Common myeloid progenitor, CD34-positive (primary cell): Measurements from ENCODE around the gene RABGGTA.

Experiments
- CTCF ChIA-PET: fragments of 350-600 bp; sonication (Branson Sonifier 250); formaldehyde crosslinking; loops from one replicate; lab custom pipeline; 2021; ENCODE audit warnings: antibody characterized with exemption; lab: Charles Lee
- POLR2A ChIA-PET: fragments of 350-600 bp; sonication (Branson Sonifier 250); formaldehyde crosslinking; loops from one replicate; lab custom pipeline; 2021; ENCODE audit warnings: antibody characterized with exemption; lab: Charles Lee
- DNase-seq, 3 donors: peaks; one replicate each; pipeline versions ENCODE4 v3.0.0 to v3.0.0-alpha.2; 2013
- H3K27ac ChIP-seq, 2 experiments: 1 replicate in 1 of 2; 2 replicates in 1 of 2; pipeline ENCODE4 v1.7.0; 2013; ENCODE audit warnings: inconsistent platforms in 2 of 2, low read length in 2 of 2, mild to moderate bottlenecking in 2 of 2, low read depth in 1 of 2, moderate library complexity in 1 of 2; ENCODE audit not compliant: severe bottlenecking in 2 of 2, insufficient read depth in 1 of 2, poor library complexity in 1 of 2
- H3K27me3 ChIP-seq, 5 experiments: replicated peaks in 2 of 5; 1 replicate in 3 of 5; 2 replicates in 2 of 5; pipeline versions ENCODE4 v1.6.1 to v1.7.0; 2013; ENCODE audit warnings: low read length in 4 of 5, mild to moderate bottlenecking in 2 of 5, moderate library complexity in 2 of 5, inconsistent platforms in 1 of 5; ENCODE audit not compliant: insufficient read depth in 5 of 5, control insufficient read depth in 4 of 5
- H3K36me3 ChIP-seq, 4 experiments: 1 replicate in 2 of 4; 2 replicates in 2 of 4; pipeline versions ENCODE4 v1.6.1 to v1.7.0; 2013; ENCODE audit warnings: low read length in 3 of 4, control low read depth in 1 of 4, mild to moderate bottlenecking in 1 of 4; ENCODE audit not compliant: control insufficient read depth in 4 of 4, insufficient read depth in 4 of 4
- H3K4me1 ChIP-seq, 4 experiments: 1 replicate in 3 of 4; 2 replicates in 1 of 4; pipeline versions ENCODE4 v1.6.1 to v1.7.1; 2013; ENCODE audit warnings: low read length in 3 of 4, mild to moderate bottlenecking in 3 of 4, control low read depth in 1 of 4, inconsistent platforms in 1 of 4, moderate library complexity in 1 of 4; ENCODE audit not compliant: control insufficient read depth in 4 of 4, insufficient read depth in 4 of 4; ENCODE audit errors: control extremely low read depth in 1 of 4
- H3K4me3 ChIP-seq, 7 experiments: 1 replicate in 4 of 7; 2 replicates in 3 of 7; pipeline versions ENCODE4 v1.5.1 to v1.7.0; 2013; ENCODE audit warnings: mild to moderate bottlenecking in 7 of 7, low read length in 6 of 7, moderate library complexity in 6 of 7, inconsistent platforms in 2 of 7, low read depth in 2 of 7, control low read depth in 1 of 7; ENCODE audit not compliant: insufficient read depth in 4 of 7, control insufficient read depth in 1 of 7; ENCODE audit errors: extremely low read depth in 1 of 7
- H3K9me3 ChIP-seq, 5 experiments: 1 replicate in 4 of 5; 2 replicates in 1 of 5; pipeline versions ENCODE4 v1.6.1 to v1.7.1; 2013; ENCODE audit warnings: low read length in 4 of 5, mild to moderate bottlenecking in 2 of 5, inconsistent platforms in 1 of 5, low read depth in 1 of 5, moderate library complexity in 1 of 5; ENCODE audit not compliant: control insufficient read depth in 4 of 5, insufficient read depth in 2 of 5; ENCODE audit errors: control extremely low read depth in 1 of 5
- WGBS: methylation state at CpG from one replicate; pipeline ENCODE4 v1.1.5; 2013; ENCODE audit not compliant: insufficient coverage; 5-methylcytosine and 5-hydroxymethylcytosine counted together

RABGGTA gene

GRCh38 chr14:24285351-24285750, 14.0 kb upstream of the RABGGTA start:
- H3K4me3 ChIP-seq, result no peak overlapping the region
- DNase-seq, result no peak
- no peak overlapping the region for H3K27ac ChIP-seq
- no peaks in the 10 kb centered on the region for H3K9me3 ChIP-seq
- H3K36me3 ChIP-seq, result peaks cover 0 to 5% (median 3%) of the 10 kb centered on the region in 4 experiments
- ChIA-PET CTCF (interaction anchor here (1.3 to 13.1 kb wide), 3 partner anchors 9 to 21 kb away, joined by 5 to 153 read pairs (median 119); partner anchors contain the start of genes CIDEB, DHRS1, LTB4R and LTB4R2), POLR2A (no interaction called here)
- H3K27me3 ChIP-seq, result no peaks in the 10 kb centered on the region
- H3K4me1 ChIP-seq, result peaks cover 0 to 17% (median 1%) of the 10 kb centered on the region in 4 experiments
- 96% methylated on average over 4 of the region's 4 CpGs for WGBS

GRCh38 chr14:24284501-24285035, 13.2 kb upstream of the RABGGTA start:
- no peak overlapping the region for H3K27ac ChIP-seq
- CTCF ChIA-PET, result interaction anchor here (1.3 to 13.1 kb wide), 4 partner anchors 8 to 22 kb away, joined by 5 to 153 read pairs (median 68); partner anchors contain the start of genes CIDEB, DHRS1, LTB4R and LTB4R2
- H3K9me3 ChIP-seq, result no peaks in the 10 kb centered on the region
- peaks cover 0 to 4% (median 0%) of the 10 kb centered on the region in 4 experiments for H3K36me3 ChIP-seq
- POLR2A ChIA-PET, result no interaction called here
- peaks cover under 1 to 23% (median 4%) of the 10 kb centered on the region in 4 experiments for H3K4me1 ChIP-seq
- no peaks in the 10 kb centered on the region for H3K27me3 ChIP-seq
- H3K4me3 ChIP-seq, result no peak overlapping the region
- DNase-seq, result no peak
- WGBS, result 89% methylated on average over 11 of the region's 11 CpGs

GRCh38 chr14:24283796-24284460, 12.5 kb upstream of the RABGGTA start:
- Histone ChIP-seq H3K4me1 (peaks cover 5 to 30% (median 9%) of the 10 kb centered on the region in 4 experiments), H3K4me3 (no peak overlapping the region), H3K36me3 (no peaks in the 10 kb centered on the region), H3K27me3 (no peaks in the 10 kb centered on the region), H3K9me3 (no peaks in the 10 kb centered on the region), H3K27ac (no peak overlapping the region)
- ChIA-PET POLR2A (no interaction called here), CTCF (interaction anchor here (1.1 to 13.1 kb wide), 6 partner anchors 8 to 95 kb away, joined by 3 to 153 read pairs (median 30); partner anchors contain the start of genes CIDEB, DHRS1, LTB4R and LTB4R2)
- 100% methylated on average over 5 of the region's 5 CpGs for WGBS
- DNase-seq, result no peak

GRCh38 chr14:24282736-24283135, 11.3 kb upstream of the RABGGTA start:
- POLR2A ChIA-PET, result no interaction called here
- Histone ChIP-seq H3K27me3 (no peaks in the 10 kb centered on the region), H3K4me1 (peaks cover 13 to 42% (median 21%) of the 10 kb centered on the region in 4 experiments), H3K27ac (no peak overlapping the region), H3K36me3 (no peaks in the 10 kb centered on the region), H3K9me3 (no peaks in the 10 kb centered on the region), H3K4me3 (no peak overlapping the region)
- no peak for DNase-seq
- CTCF ChIA-PET, result interaction anchor here (1.1 to 13.1 kb wide), 10 partner anchors 10 to 154 kb away, joined by 3 to 153 read pairs (median 10); partner anchors contain the start of genes CIDEB, DHRS1, LTB4R and LTB4R2
- whole genome bisulfite sequencing, result 94% methylated on average over 3 of the region's 3 CpGs

GRCh38 chr14:24281636-24282035, 10.2 kb upstream of the RABGGTA start:
- ChIA-PET POLR2A (no interaction called here), CTCF (interaction anchor here (0.5 to 13.1 kb wide), 10 partner anchors 11 to 177 kb away, joined by 3 to 153 read pairs (median 14); partner anchors contain the start of genes CIDEB, DHRS1, LTB4R and LTB4R2)
- WGBS, result 93% methylated on average over 6 of the region's 7 CpGs
- Histone ChIP-seq H3K9me3 (no peaks in the 10 kb centered on the region), H3K4me3 (no peak overlapping the region), H3K4me1 (peaks cover 17 to 53% (median 32%) of the 10 kb centered on the region in 4 experiments), H3K27me3 (no peaks in the 10 kb centered on the region), H3K36me3 (no peaks in the 10 kb centered on the region), H3K27ac (no peak overlapping the region)
- no peak for DNase-seq

GRCh38 chr14:24280797-24281460, 9.5 kb upstream of the RABGGTA start:
- Histone ChIP-seq H3K27ac (no peak overlapping the region), H3K36me3 (no peaks in the 10 kb centered on the region), H3K4me3 (no peak overlapping the region), H3K9me3 (no peaks in the 10 kb centered on the region), H3K4me1 (peaks cover 19 to 56% (median 34%) of the 10 kb centered on the region in 4 experiments), H3K27me3 (no peaks in the 10 kb centered on the region)
- 100% methylated on average over 4 of the region's 6 CpGs for WGBS
- no peak for DNase-seq
- ChIA-PET CTCF (interaction anchor here (1.0 to 13.1 kb wide), 13 partner anchors 9 to 156 kb away, joined by 3 to 153 read pairs (median 11); partner anchors contain the start of genes CIDEB, DHRS1, LTB4R and LTB4R2), POLR2A (no interaction called here)
